ENCODE measurements around the gene DAP. TPM values are rescaled to one million over a fixed set of nuclear protein-coding genes. Genes with fewer than 3 reads are reported as not detected.

Gene DAP
- total RNA-seq, 4 donors from 2014 or later = 33.6 to 71.4 (median 47.9) TPM

- no peak for DNase-seq
- intact Hi-C loops (cut with DNase I; ENCODE audit: low total_unique reads) = loop anchor here (5.0 kb wide), 1 partner anchor 1016 kb away; no protein-coding TSS in a partner anchor
- Histone ChIP-seq H3K36me3 (no peaks in the 10 kb centered on the region), H3K27ac (no peak overlapping the region), H3K4me1 (no peaks in the 10 kb centered on the region), H3K9me3 (no peaks in the 10 kb centered on the region), H3K4me3 (no peak overlapping the region), H3K27me3 (no peaks in the 10 kb centered on the region)
- in situ Hi-C loops (cut with MboI; ENCODE audit: low pct_ligation_motif_present in 1 of 4, low pct_unique_long_range_greater_than_20kb in 1 of 4, low sequenced_read_pairs in 3 of 4) = no loop called here
- 87% methylated on average over 6 of the region's 6 CpGs; no CpG with 5 or more reads in 1 of the 2 donors for WGBS, 2 donors (ENCODE audit: low coverage in 1 of 2)
- no peak for TF ChIP-seq CTCF (IDR thresholded peaks at IDR 0.05)
- no peak for TF ChIP-seq EP300 (IDR thresholded peaks at IDR 0.05; ENCODE audit: low read depth)
- no peak for TF ChIP-seq POLR2AphosphoS5 (IDR thresholded peaks at IDR 0.05)
- no peak for TF ChIP-seq POLR2A (IDR thresholded peaks at IDR 0.05)
Measured at GRCh38 chr5:10711562-10711961, 49.5 kb downstream of the DAP start.

GRCh38 chr5:10710513-10711128 lies 50.4 kb downstream of the DAP start:
- Histone ChIP-seq H3K36me3 (no peaks in the 10 kb centered on the region), H3K27ac (no peak overlapping the region), H3K9me3 (no peaks in the 10 kb centered on the region), H3K27me3 (no peaks in the 10 kb centered on the region), H3K4me1 (no peaks in the 10 kb centered on the region), H3K4me3 (no peak overlapping the region)
- in situ Hi-C loops (cut with MboI; ENCODE audit: low pct_ligation_motif_present in 1 of 4, low pct_unique_long_range_greater_than_20kb in 1 of 4, low sequenced_read_pairs in 3 of 4) = no loop called here
- DNase-seq = no peak
- intact Hi-C loops (cut with DNase I; ENCODE audit: low total_unique reads) = loop anchor here (5.0 kb wide), 1 partner anchor 1017 kb away; no protein-coding TSS in a partner anchor
- 86 to 92% methylated on average over 3 to 10 of the region's 10 CpGs for WGBS, 2 donors (ENCODE audit: low coverage in 1 of 2)
- TF ChIP-seq CTCF (IDR thresholded peaks at IDR 0.05) (no peak), POLR2A (IDR thresholded peaks at IDR 0.05) (no peak), EP300 (IDR thresholded peaks at IDR 0.05; ENCODE audit: low read depth) (no peak), POLR2AphosphoS5 (IDR thresholded peaks at IDR 0.05) (no peak)

GRCh38 chr5:10709933-10710332 lies 51.1 kb downstream of the DAP start:
- H3K36me3 ChIP-seq = no peaks in the 10 kb centered on the region
- 78% methylated on average over 8 of the region's 8 CpGs; no CpG with 5 or more reads in 1 of the 2 donors for WGBS, 2 donors (ENCODE audit: low coverage in 1 of 2)
- in situ Hi-C loops (cut with MboI; ENCODE audit: low pct_ligation_motif_present in 1 of 4, low pct_unique_long_range_greater_than_20kb in 1 of 4, low sequenced_read_pairs in 3 of 4) (no loop called here), intact Hi-C loops (cut with DNase I; ENCODE audit: low total_unique reads) (loop anchor here (5.0 kb wide), 1 partner anchor 1017 kb away; no protein-coding TSS in a partner anchor)
- TF ChIP-seq EP300 (IDR thresholded peaks at IDR 0.05; ENCODE audit: low read depth) = no peak
- TF ChIP-seq CTCF (IDR thresholded peaks at IDR 0.05) = no peak
- no peak for TF ChIP-seq POLR2AphosphoS5 (IDR thresholded peaks at IDR 0.05)
- no peak for TF ChIP-seq POLR2A (IDR thresholded peaks at IDR 0.05)
- no peak overlapping the region for H3K4me3 ChIP-seq
- H3K27me3 ChIP-seq = no peaks in the 10 kb centered on the region
- DNase-seq = no peak
- H3K4me1 ChIP-seq = peaks cover 0 to under 1% (median 0%) of the 10 kb centered on the region in 4 donors
- H3K27ac ChIP-seq = no peak overlapping the region
- H3K9me3 ChIP-seq = no peaks in the 10 kb centered on the region

- no peak for DNase-seq
- no peak overlapping the region for H3K27ac ChIP-seq
- H3K4me3 ChIP-seq = no peak overlapping the region
- TF ChIP-seq CTCF (IDR thresholded peaks at IDR 0.05) (no peak), POLR2A (IDR thresholded peaks at IDR 0.05) (no peak), EP300 (IDR thresholded peaks at IDR 0.05; ENCODE audit: low read depth) (no peak), POLR2AphosphoS5 (IDR thresholded peaks at IDR 0.05) (no peak)
- no peaks in the 10 kb centered on the region for H3K9me3 ChIP-seq
- no peaks in the 10 kb centered on the region for H3K36me3 ChIP-seq
- intact Hi-C loops (cut with DNase I; ENCODE audit: low total_unique reads) = no loop called here
- 89% methylated on average over 4 of the region's 4 CpGs; no CpG with 5 or more reads in 1 of the 2 donors for WGBS, 2 donors (ENCODE audit: low coverage in 1 of 2)
- H3K27me3 ChIP-seq = no peaks in the 10 kb centered on the region
- H3K4me1 ChIP-seq = peaks cover 0 to 6% (median under 1%) of the 10 kb centered on the region in 4 donors
- in situ Hi-C loops (cut with MboI; ENCODE audit: low pct_ligation_motif_present in 1 of 4, low pct_unique_long_range_greater_than_20kb in 1 of 4, low sequenced_read_pairs in 3 of 4) = no loop called here
Measured at GRCh38 chr5:10709409-10709808, 51.6 kb downstream of the DAP start.

Data from transverse colon (tissue), 4 donors.